GM18867 (cell line): ENCODE measurements around the gene TRPT1.
A peak's percentile ranks its signal among the peaks of the same experiment; 100 is the strongest.

Experiments
- ATAC-seq: cut with Tn5 transposase; IDR thresholded peaks from one replicate; pipeline ENCODE4 v1.9.1; 2021; ENCODE audit warnings: mild to moderate bottlenecking, moderate library complexity; ENCODE audit not compliant: unreplicated experiment

TRPT1 gene

GRCh38 chr11:64258946-64259532, 33.1 kb upstream of the TRPT1 start:
- ATAC-seq: no peak

- no peak for ATAC-seq
These were observed 32.4 kb upstream of the TRPT1 start for GRCh38 chr11:64258356-64258755.

- no peak for ATAC-seq
These were observed 30.3 kb upstream of the TRPT1 start for GRCh38 chr11:64256300-64256699.

GRCh38 chr11:64255135-64256128, 29.4 kb upstream of the TRPT1 start:
- ATAC-seq: no peak

GRCh38 chr11:64254326-64254725, 28.3 kb upstream of the TRPT1 start:
- ATAC-seq: no peak

GRCh38 chr11:64253481-64253880, 27.5 kb upstream of the TRPT1 start:
- ATAC-seq: no peak

GRCh38 chr11:64253043-64253442, 27.1 kb upstream of the TRPT1 start:
- no peak for ATAC-seq

GRCh38 chr11:64252003-64252872, 26.3 kb upstream of the TRPT1 start:
- ATAC-seq: no peak

GRCh38 chr11:64251753-64252002, 25.7 kb upstream of the TRPT1 start:
- ATAC-seq: no peak

- ATAC-seq: peak; percentile 46
These were observed 25.2 kb upstream of the TRPT1 start, which contains the start of gene PLCB3 for GRCh38 chr11:64251016-64251752. TSS of gene PLCB3 (plus strand) at chr11:64251530. CDS start at chr11:64251650, 120 bp downstream.

GRCh38 chr11:64250415-64251015, 24.5 kb upstream of the TRPT1 start:
- no peak for ATAC-seq

GRCh38 chr11:64249563-64250414, 23.8 kb upstream of the TRPT1 start:
- no peak for ATAC-seq

GRCh38 chr11:64249038-64249437, 23.1 kb upstream of the TRPT1 start:
- ATAC-seq: no peak

GRCh38 chr11:64248578-64248977, 22.6 kb upstream of the TRPT1 start:
- no peak for ATAC-seq

- no peak for ATAC-seq
These were observed 21.9 kb upstream of the TRPT1 start for GRCh38 chr11:64247729-64248531.

- peak; percentile 38 for ATAC-seq
These were observed 21.1 kb upstream of the TRPT1 start, which contains the start of gene PPP1R14B for GRCh38 chr11:64246871-64247728. TSS of gene PPP1R14B (minus strand) at chr11:64246943. CDS start at chr11:64246673, 270 bp downstream.

- peak; percentile 11 for ATAC-seq
These were observed 20.6 kb upstream of the TRPT1 start for GRCh38 chr11:64246621-64246870.
